Right cardiac atrium (tissue), 5 donors: ENCODE results near the gene PIK3CA. TPM values are rescaled to one million over a fixed set of nuclear protein-coding genes. Genes with fewer than 3 reads are reported as not detected.

ENCODE experiments used
- ATAC-seq, 2 donors: fragments of 200-7000 bp; cut with Tn5 transposase; one replicate each; pipeline versions ENCODE4 v1.8.0 to v1.9.1; 2020; ENCODE audit warnings: moderate library complexity in 2 of 2, mild to moderate bottlenecking in 1 of 2
- DNase-seq, 3 donors: peaks; one replicate each; pipeline ENCODE4 v3.0.0-alpha.2; 2020
- H3K27ac ChIP-seq: one replicate; pipeline ENCODE4 v1.5.1; 2013; ENCODE audit warnings: mild to moderate bottlenecking, low read length, control low read depth, moderate library complexity
- H3K27me3 ChIP-seq: one replicate; pipeline ENCODE4 v1.6.1; 2013; ENCODE audit not compliant: control insufficient read depth, insufficient read depth
- H3K4me1 ChIP-seq: one replicate; pipeline ENCODE4 v1.6.1; 2013; ENCODE audit warnings: low read length; ENCODE audit not compliant: control insufficient read depth, insufficient read depth
- H3K4me3 ChIP-seq: one replicate; pipeline ENCODE4 v1.5.1; 2013; ENCODE audit warnings: low read length, control low read depth
- H3K9me3 ChIP-seq: one replicate; pipeline ENCODE4 v1.6.1; 2013; ENCODE audit warnings: low read length; ENCODE audit not compliant: control insufficient read depth
- WGBS: extraction: QIAGEN DNeasy Blood & Tissue Kit; methylation state at CpG from one replicate; pipeline ENCODE4 v1.1.7; 2013; 5-methylcytosine and 5-hydroxymethylcytosine counted together
- intact Hi-C, 4 donors: fragments of 100-400 bp; cut with DNase I; formaldehyde crosslinking; loops; one replicate each; pipeline versions ENCODE4 v1.11.0 to v1.14.0; 2022 to 2023
- polyA plus RNA-seq: library from polyadenylated mRNA; stranded (reverse); fragments of 200-250 nt; gene quantifications from one replicate; pipeline ENCODE4 v1.2.3, GENCODE V29; 2013
- total RNA-seq, 4 donors: library from RNA; stranded (reverse); fragmentation: NEBNext Ultra II Directional; extraction: Animal tissue kit (Norgen Biotek cat#: 25700); gene quantifications; one replicate each; pipeline ENCODE4 v1.2.1, GENCODE V29; 2021
- donor health status: healthy with polysubstance abuse.
- donor health status: DM: no; HTN: yes; CAD: no.
- donor health status: DM: no; HTN: no; CAD: no.
- donor health status: DM: no; HTN: yes; CAD: no; lungs with severe emphysema.
- donor health status: DM: yes; HTN: yes; CAD: no.

The PIK3CA gene
- total and polyA plus RNA-seq, 5 donors, result 4.6 to 22.3 (median 21.1) TPM

GRCh38 chr3:179133575-179133974, 14.6 kb upstream of the PIK3CA start:
- 80% methylated on average over 1 of the region's 1 CpG for WGBS
- intact Hi-C loops, result no loop called here
- H3K27me3 ChIP-seq, result no peaks in the 10 kb centered on the region
- ATAC-seq, result no peak
- no peaks in the 10 kb centered on the region for H3K4me1 ChIP-seq
- no peak overlapping the region for H3K27ac ChIP-seq
- H3K9me3 ChIP-seq, result no peaks in the 10 kb centered on the region
- no peak for DNase-seq
- no peak overlapping the region for H3K4me3 ChIP-seq

GRCh38 chr3:179136195-179136594, 12.0 kb upstream of the PIK3CA start:
- Histone ChIP-seq H3K4me1 (no peaks in the 10 kb centered on the region), H3K9me3 (no peaks in the 10 kb centered on the region), H3K27me3 (no peaks in the 10 kb centered on the region), H3K27ac (no peak overlapping the region), H3K4me3 (no peak overlapping the region)
- intact Hi-C loops, result no loop called here
- no peak for DNase-seq
- 89% methylated on average over 1 of the region's 1 CpG for WGBS
- no peak for ATAC-seq

GRCh38 chr3:179141890-179142289, 6.3 kb upstream of the PIK3CA start:
- DNase-seq, result no peak
- H3K4me1 ChIP-seq, result no peaks in the 10 kb centered on the region
- ATAC-seq, result no peak
- H3K27me3 ChIP-seq, result no peaks in the 10 kb centered on the region
- intact Hi-C loops, result loop anchor here in 1 of 4 donors (10.0 kb wide), 1 partner anchor 173 kb away; no protein-coding TSS in a partner anchor
- H3K9me3 ChIP-seq, result no peaks in the 10 kb centered on the region
- WGBS, result 87% methylated on average over 4 of the region's 4 CpGs
- no peak overlapping the region for H3K4me3 ChIP-seq
- H3K27ac ChIP-seq, result no peak overlapping the region

- peak overlapping the region; percentile 83 for H3K27ac ChIP-seq
- no peaks in the 10 kb centered on the region for H3K9me3 ChIP-seq
- intact Hi-C loops, result loop anchor here in 3 of 4 donors (5.0 to 10.0 kb wide), 4 partner anchors 45 to 175 kb away; partner anchors contain the start of gene ZNF639 (in 1 of the 3)
- H3K27me3 ChIP-seq, result no peaks in the 10 kb centered on the region
- WGBS, result 3% methylated on average over 16 of the region's 16 CpGs
- DNase-seq (no peak), ATAC-seq (peak; percentile 75 to 80)
- no peaks in the 10 kb centered on the region for H3K4me1 ChIP-seq
- H3K4me3 ChIP-seq, result peak overlapping the region; percentile 95
Observed at GRCh38 chr3:179146911-179147513, 1.1 kb upstream of the PIK3CA start.

GRCh38 chr3:179147514-179147872, 664 bp upstream of the PIK3CA start:
- Histone ChIP-seq H3K9me3 (no peaks in the 10 kb centered on the region), H3K27me3 (no peaks in the 10 kb centered on the region), H3K27ac (peak overlapping the region; percentile 83), H3K4me1 (no peaks in the 10 kb centered on the region), H3K4me3 (peak overlapping the region; percentile 95)
- DNase-seq (peak in 1 of 3 donors; percentile 21), ATAC-seq (peak in 1 of 2 donors; percentile 36)
- intact Hi-C loops, result loop anchor here in 3 of 4 donors (5.0 to 10.0 kb wide), 4 partner anchors 45 to 175 kb away; partner anchors contain the start of gene ZNF639 (in 1 of the 3)
- under 1% methylated on average over 14 of the region's 14 CpGs for WGBS

- intact Hi-C loops, result loop anchor here in 3 of 4 donors (5.0 to 10.0 kb wide), 4 partner anchors 43 to 173 kb away; partner anchors contain the start of gene ZNF639 (in 1 of the 3)
- Histone ChIP-seq H3K9me3 (no peaks in the 10 kb centered on the region), H3K4me3 (peak overlapping the region; percentile 95), H3K27me3 (no peaks in the 10 kb centered on the region), H3K4me1 (no peaks in the 10 kb centered on the region), H3K27ac (peak overlapping the region; percentile 91)
- DNase-seq, result peak in 2 of 3 donors; percentile 61 to 78
- peak; percentile 63 to 67 for ATAC-seq
- WGBS, result under 1% methylated on average over 70 of the region's 70 CpGs
Observed at GRCh38 chr3:179148616-179149405, 654 bp downstream of the PIK3CA start.

- no peak for DNase-seq
- H3K4me3 ChIP-seq, result peak overlapping the region; percentile 95
- no peaks in the 10 kb centered on the region for H3K4me1 ChIP-seq
- 2% methylated on average over 9 of the region's 9 CpGs for WGBS
- peak overlapping the region; percentile 91 for H3K27ac ChIP-seq
- intact Hi-C loops, result loop anchor here in 3 of 4 donors (5.0 to 10.0 kb wide), 4 partner anchors 43 to 173 kb away; partner anchors contain the start of gene ZNF639 (in 1 of the 3)
- no peaks in the 10 kb centered on the region for H3K27me3 ChIP-seq
- no peaks in the 10 kb centered on the region for H3K9me3 ChIP-seq
- no peak for ATAC-seq
Observed at GRCh38 chr3:179149406-179149867, 1.3 kb downstream of the PIK3CA start.

GRCh38 chr3:179149951-179150350, 1.8 kb downstream of the PIK3CA start:
- 23% methylated on average over 4 of the region's 4 CpGs for WGBS
- H3K27me3 ChIP-seq, result no peaks in the 10 kb centered on the region
- H3K4me1 ChIP-seq, result no peaks in the 10 kb centered on the region
- H3K27ac ChIP-seq, result no peak overlapping the region
- intact Hi-C loops, result loop anchor here in 3 of 4 donors (5.0 to 10.0 kb wide), 4 partner anchors 42 to 172 kb away; partner anchors contain the start of gene ZNF639 (in 1 of the 3)
- no peak for ATAC-seq
- peak overlapping the region; percentile 95 for H3K4me3 ChIP-seq
- DNase-seq, result no peak
- H3K9me3 ChIP-seq, result no peaks in the 10 kb centered on the region

GRCh38 chr3:179150610-179151009, 2.5 kb downstream of the PIK3CA start:
- H3K27ac ChIP-seq, result no peak overlapping the region
- H3K9me3 ChIP-seq, result no peaks in the 10 kb centered on the region
- H3K27me3 ChIP-seq, result no peaks in the 10 kb centered on the region
- 64% methylated on average over 3 of the region's 3 CpGs for WGBS
- intact Hi-C loops, result no loop called here
- ATAC-seq (no peak), DNase-seq (no peak)
- no peaks in the 10 kb centered on the region for H3K4me1 ChIP-seq
- no peak overlapping the region for H3K4me3 ChIP-seq

GRCh38 chr3:179151474-179151873, 3.3 kb downstream of the PIK3CA start:
- intact Hi-C loops, result no loop called here
- no peaks in the 10 kb centered on the region for H3K27me3 ChIP-seq
- ATAC-seq (no peak), DNase-seq (no peak)
- peaks cover 2% of the 10 kb centered on the region for H3K4me1 ChIP-seq
- H3K9me3 ChIP-seq, result no peaks in the 10 kb centered on the region
- H3K4me3 ChIP-seq, result no peak overlapping the region
- no peak overlapping the region for H3K27ac ChIP-seq

GRCh38 chr3:179156170-179156569, 8.0 kb downstream of the PIK3CA start:
- Histone ChIP-seq H3K27me3 (no peaks in the 10 kb centered on the region), H3K9me3 (no peaks in the 10 kb centered on the region), H3K4me3 (no peak overlapping the region), H3K27ac (no peak overlapping the region), H3K4me1 (peaks cover 4% of the 10 kb centered on the region)
- DNase-seq (no peak), ATAC-seq (no peak)
- intact Hi-C loops, result no loop called here
- 48% methylated on average over 1 of the region's 1 CpG for WGBS
